GM19467 (cell line): ENCODE data around the gene ZBTB9.

Experiments used
- ATAC-seq: cut with Tn5 transposase; IDR thresholded peaks from one replicate; pipeline ENCODE4 v1.9.1; 2021; ENCODE audit warnings: mild to moderate bottlenecking, moderate library complexity; ENCODE audit not compliant: unreplicated experiment

Gene ZBTB9

DNA sequence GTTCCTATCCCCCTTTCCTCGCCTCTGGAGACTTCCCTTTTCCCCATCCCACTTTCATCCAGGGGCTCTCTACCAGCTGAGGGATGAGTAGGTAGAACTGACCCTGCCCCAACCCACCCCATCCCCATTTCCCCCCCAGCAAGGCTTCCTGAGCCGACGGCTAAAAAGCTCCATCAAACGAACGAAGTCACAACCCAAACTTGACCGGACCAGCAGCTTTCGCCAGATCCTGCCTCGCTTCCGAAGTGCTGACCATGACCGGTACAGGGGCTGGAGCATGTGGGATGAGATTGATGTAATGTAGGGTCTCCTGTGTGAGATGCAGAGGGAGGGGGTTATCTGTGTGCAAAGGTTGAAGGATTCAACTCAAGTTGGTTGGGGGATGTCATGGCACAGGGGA lies 21.8 kb upstream of the ZBTB9 start:
- no peak for ATAC-seq

DNA sequence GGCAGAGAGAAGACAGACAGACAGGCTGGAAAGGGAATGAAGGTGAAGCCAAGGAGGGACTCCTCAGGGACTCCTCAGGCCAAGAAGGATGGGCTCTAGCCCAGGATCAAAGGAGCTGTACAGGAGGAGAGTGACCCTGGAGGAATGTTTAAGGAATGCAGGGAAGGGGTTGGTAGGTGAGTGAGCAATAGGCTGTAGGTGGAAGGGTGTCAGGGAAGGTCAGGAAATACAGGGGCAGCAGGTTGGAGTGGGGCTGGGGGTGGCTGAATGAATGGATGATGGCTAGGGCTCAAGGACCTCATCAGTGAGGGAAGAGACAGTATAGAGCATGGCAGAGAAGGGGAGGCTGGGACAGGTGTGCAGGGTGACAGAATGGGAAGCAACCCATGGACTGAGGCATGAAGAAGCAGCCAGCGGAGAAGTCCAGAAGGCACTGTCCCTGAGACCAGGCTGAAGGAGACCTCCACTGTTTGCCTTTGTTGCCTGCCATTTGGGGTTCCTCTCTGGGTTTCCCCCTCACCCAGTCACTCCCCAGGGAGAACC lies 21.3 kb upstream of the ZBTB9 start:
- no peak for ATAC-seq

DNA sequence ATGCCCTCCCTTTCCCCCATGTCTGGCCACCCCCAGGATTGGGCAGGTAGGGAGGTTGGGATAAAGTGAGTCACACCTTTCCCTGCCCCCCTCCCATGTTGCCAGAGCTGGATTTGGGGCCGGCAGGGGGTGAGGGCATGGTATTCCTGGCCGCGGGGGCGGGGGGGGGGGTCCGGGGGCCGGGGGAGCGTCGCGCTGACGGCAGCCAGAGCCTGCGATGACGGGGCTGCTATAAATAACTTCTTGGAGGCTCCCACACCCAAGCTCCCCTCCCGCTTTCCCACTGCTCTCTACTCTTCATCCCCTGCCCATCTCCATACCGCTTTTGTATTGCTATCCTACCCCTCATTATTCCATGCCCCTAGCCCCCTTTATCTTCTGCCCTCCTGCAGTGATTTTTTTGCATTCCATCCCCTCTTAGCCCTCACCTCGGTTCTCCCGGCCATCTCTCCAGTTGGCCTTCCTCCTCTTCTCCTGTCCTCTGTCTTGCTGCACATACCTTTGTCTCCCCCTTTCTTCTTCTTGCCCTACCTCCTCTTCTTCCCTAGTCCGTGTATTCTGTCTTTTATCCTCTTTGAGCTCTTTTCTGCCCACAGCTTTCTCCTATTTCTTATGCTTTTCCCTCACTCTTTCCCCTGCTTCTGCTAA lies 20.7 kb upstream of the ZBTB9 start:
- ATAC-seq = no peak

DNA sequence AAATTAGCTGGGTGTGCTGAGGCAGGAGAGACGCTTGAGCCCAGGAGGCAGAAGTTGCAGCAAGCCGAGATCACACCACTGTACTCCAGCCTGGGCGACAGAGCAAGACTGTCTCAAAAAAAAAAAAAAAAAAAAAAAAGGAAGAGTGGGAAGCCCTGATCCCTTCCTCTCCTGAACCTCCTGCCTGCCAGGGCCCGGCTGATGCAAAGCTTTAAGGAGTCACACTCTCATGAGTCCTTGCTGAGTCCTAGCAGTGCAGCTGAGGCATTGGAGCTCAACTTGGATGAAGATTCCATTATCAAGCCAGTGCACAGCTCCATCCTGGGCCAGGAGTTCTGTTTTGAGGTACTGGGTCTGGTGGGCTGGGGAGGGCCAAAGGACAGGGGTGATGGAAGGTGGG lies 19.4 kb upstream of the ZBTB9 start:
- no peak for ATAC-seq

DNA sequence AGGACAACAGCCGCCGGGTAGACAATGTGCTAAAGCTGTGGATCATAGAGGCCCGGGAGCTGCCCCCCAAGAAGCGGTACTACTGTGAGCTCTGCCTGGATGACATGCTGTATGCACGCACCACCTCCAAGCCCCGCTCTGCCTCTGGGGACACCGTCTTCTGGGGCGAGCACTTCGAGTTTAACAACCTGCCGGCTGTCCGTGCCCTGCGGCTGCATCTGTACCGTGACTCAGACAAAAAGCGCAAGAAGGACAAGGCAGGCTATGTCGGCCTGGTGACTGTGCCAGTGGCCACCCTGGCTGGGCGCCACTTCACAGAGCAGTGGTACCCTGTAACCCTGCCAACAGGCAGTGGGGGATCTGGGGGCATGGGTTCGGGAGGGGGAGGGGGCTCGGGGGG lies 16.7 kb upstream of the ZBTB9 start:
- ATAC-seq = no peak

DNA sequence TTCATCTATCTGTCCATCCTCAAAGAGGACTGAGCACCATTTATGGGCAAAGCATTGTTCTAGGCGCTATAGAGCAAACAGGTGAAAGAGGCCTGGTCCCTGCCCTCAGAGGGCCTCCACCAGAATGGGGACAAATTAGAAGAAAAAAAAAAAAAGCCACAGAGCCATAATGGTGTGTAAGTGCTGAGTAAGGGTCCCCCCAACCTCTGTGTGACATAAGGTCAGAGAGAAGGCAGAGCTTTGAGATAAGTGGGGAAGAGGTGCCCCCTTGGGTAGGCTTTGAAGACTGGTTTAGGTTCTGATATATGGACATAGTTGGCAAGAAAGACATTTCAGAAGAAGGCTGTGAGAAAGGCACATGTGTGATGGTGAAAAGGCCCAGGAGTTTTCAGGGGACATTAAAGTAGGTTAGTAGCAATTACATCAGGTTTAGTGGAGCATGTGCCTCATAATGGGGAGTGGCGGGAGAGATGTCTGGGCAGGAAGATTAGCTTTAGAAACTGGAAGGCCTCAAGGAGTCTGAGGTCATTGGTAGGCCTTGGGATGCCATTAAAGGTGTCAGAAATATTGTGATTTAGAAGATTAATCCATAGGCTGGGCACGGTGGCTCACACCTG lies 15.3 kb upstream of the ZBTB9 start:
- no peak for ATAC-seq

DNA sequence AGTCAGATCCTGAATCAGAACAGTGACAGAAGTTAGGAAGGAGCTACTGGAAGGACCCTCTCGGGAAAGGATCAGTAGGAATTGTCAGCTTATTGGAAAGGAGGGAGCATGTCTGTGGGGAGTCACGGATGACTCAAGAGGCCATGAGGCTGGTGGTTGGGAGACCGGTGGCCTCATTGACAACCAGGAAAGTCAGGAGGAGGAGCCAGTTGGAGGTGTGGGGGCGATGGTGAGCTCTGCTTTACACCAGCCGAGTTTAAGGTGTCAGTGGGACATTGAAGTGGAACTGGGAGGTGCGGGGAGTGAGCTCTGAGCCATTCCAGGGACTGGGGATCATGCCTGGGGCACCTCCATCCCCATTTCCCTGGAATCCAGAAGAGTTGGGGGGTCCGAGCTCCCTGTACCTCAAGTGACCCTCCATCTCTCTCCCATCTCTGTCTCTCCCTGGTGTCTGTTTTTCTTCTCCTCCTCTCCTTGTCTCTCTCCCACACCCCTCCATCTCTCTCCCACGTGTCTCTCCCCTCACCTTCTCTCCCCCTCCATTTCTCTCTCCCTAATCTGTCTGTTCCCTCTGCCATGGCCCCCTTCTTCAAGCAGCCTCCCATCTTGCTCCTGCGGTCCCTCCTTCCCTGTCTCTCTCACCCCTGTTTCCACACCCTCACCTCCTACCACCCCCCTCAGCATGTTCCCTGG lies 14.3 kb upstream of the ZBTB9 start:
- ATAC-seq = no peak

DNA sequence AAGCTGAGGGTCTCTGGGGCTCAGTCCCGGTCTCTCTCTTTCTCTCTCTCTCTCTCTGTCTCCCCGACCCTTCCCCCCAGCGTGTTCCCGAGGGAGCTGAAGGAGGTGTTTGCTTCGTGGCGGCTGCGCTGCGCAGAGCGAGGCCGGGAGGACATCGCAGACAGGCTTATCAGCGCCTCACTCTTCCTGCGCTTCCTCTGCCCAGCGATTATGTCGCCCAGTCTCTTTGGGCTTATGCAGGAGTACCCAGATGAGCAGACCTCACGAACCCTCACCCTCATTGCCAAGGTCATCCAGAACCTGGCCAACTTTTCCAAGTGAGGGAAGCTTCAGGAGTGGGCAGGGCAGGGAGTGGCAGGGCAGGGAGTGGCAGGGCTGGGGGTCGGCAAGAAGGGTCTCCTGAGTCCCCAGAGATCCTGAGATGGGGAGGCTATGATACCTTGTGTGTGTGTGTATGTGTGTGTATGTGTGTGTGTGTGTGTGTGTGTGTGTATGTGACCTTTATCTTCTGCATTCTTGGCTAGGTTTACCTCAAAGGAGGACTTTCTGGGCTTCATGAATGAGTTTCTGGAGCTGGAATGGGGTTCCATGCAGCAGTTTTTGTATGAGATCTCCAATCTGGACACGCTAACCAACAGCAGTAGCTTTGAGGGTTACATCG lies 13.6 kb upstream of the ZBTB9 start:
- ATAC-seq = no peak

DNA sequence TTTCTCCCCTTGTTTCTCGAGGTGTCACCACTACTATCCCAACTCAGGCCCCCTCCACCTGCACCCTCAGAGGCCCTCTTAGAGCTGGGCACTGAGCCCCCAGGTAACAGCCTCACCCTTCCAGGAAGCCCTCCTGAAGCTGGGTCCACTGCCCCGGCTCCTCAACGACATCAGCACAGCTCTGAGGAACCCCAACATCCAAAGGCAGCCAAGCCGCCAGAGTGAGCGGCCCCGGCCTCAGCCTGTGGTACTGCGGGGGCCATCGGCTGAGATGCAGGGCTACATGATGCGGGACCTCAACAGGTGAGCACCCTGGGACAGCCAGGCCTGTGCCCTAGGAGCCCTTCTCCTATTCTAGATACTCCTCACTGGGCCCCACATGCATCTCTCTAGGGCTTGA lies 12.9 kb upstream of the ZBTB9 start:
- ATAC-seq = no peak

DNA sequence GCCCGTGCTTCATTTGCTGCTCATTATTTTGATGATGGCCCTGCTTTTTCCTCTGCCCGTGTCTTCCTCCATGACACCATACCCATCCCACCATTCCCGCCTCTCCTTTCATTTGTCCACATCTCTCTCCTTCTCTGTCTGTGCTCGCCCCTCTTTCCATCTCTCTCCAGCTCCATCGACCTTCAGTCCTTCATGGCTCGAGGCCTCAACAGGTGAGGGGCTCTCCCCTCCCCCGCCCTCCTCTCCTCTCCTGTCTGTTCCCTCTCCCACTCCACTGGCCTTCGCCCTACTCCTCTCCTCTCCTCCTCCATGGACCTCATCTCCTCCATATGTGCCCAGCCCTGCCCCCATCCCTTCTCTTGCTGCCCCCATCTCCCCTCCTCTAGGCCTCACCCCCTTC lies 12.1 kb upstream of the ZBTB9 start:
- no peak for ATAC-seq

DNA sequence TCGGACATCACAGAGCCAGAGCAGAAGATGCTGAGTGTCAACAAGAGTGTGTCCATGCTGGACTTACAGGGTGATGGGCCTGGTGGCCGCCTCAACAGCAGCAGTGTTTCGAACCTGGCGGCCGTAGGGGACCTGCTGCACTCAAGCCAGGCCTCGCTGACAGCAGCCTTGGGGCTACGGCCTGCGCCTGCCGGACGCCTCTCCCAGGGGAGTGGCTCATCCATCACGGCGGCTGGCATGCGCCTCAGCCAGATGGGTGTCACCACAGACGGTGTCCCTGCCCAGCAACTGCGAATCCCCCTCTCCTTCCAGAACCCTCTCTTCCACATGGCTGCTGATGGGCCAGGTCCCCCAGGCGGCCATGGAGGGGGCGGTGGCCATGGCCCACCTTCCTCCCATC lies 11.4 kb upstream of the ZBTB9 start:
- no peak for ATAC-seq

DNA sequence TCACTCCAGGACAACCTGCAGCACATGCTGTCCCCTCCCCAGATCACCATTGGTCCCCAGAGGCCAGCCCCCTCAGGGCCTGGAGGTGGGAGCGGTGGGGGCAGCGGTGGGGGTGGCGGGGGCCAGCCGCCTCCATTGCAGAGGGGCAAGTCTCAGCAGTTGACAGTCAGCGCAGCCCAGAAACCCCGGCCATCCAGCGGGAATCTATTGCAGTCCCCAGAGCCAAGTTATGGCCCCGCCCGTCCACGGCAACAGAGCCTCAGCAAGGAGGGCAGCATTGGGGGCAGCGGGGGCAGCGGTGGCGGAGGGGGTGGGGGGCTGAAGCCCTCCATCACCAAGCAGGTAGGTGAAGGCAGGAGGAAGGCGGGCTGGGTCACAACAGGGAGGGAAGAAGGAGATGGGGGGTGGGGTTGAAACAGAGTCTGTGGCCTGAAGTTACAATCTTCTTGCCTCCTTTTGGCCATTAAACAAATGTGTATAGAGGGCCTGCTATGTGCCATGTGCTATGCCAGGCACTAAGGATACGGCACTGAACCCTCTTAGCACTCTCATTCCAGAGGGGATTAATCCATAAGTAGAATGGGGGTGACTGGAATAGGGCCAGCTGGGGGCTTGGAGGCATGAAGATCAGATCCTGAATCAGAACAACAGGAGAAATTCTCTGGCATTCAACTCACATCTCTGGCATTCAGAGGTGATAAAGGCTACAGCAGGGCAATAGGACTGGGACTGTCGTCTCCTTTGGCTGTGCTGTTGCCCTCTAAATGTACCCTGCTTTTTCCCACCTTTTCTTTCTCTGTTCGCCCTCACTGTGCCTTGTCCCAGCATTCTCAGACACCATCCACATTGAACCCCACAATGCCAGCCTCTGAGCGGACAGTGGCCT lies 10.5 kb upstream of the ZBTB9 start:
- ATAC-seq = no peak

DNA sequence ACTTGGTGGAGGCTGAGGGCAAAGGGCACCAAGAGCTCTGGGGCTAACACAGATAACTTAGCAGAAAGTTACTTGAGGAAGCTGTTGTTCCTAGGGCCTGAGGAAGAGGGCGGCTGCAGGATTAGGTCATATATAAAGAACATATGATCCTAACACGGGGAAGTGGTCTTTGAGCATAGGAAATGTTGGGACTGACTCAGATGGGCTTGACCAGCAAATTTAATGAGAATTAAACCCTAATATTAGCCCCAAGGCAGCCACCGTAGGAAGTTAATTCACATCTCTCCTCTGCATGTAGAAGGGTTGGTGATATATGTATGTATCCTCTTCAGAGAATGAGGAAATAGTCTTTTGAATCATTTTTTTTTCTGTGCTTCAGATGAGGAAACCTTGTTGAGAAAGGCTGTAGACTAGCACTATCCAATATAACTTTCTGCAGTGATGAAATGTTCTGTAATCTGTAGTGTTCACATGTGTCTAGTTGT lies 9.2 kb upstream of the ZBTB9 start:
- ATAC-seq = no peak

DNA sequence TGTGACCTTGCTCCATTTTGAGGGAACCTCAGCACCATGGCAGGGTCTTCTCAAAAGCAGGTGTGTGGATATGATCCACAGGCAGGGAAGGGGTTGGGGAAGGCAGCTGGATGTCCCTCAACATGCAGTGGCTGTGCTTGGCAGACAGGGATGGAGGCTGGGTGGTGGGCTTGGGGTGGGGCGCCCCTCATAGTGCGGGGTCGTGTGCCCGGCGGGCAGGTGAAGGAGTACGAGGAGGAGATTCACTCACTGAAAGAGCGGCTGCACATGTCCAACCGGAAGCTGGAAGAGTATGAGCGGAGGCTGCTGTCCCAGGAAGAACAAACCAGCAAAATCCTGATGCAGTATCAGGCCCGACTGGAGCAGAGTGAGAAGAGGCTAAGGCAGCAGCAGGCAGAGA lies 8.0 kb upstream of the ZBTB9 start:
- ATAC-seq = no peak

DNA sequence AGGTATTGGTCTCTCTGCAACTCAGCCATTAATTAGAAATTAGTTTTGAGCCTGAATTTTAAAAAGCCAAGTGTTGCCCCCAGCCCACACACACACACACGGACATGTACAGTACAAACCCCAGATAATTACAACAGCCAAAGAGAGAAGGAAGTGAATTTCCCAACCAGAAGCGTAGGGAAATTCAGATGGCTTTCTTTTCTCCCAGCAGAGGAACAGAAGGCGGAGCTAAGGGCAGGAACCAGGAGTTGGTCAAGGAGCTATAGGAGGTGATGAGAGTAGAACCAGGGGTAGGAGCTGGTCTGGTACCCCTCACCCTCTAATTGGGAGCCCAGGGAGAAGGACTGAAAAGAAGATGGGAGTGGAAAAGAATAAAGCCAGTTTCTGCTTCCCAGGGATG lies 3.9 kb upstream of the ZBTB9 start:
- no peak for ATAC-seq

DNA sequence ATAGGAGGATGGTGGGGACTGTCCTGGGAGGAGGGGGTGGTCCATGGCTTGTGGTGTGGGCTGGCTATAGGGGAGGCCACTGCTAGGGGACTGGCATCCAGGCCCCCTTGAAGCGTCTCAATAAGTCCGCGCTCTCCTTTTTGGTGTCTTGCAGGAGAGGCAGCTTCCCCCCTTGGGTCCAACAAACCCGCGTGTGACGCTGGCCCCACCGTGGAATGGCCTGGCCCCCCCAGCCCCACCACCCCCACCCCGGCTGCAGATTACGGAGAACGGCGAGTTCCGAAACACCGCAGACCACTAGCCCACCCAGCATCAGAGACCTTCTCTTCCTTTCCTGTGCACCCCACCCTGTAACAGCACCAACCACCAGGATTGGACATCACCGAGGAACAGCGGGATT lies 2.8 kb upstream of the ZBTB9 start:
- ATAC-seq = no peak

DNA sequence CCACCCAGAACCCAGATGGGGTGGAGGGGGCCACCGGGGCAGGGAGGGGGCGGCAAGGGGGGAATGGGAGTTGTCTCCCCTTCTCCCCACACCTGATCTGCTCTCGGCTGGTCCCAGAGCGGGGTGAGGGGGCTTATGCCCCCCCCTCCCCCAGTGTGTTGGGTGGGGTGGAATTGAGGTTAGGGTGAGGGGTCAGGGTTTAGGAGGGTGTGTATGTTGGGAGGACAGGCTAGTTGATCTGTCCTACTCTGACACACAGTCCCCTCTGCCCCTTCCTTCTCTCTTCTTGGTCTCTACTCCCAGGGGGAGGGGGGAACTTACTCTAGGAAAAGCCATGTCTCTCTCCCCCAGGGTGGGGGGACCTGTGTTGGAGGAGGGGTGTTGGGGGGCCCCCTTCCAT lies 1.9 kb upstream of the ZBTB9 start:
- ATAC-seq = no peak

DNA sequence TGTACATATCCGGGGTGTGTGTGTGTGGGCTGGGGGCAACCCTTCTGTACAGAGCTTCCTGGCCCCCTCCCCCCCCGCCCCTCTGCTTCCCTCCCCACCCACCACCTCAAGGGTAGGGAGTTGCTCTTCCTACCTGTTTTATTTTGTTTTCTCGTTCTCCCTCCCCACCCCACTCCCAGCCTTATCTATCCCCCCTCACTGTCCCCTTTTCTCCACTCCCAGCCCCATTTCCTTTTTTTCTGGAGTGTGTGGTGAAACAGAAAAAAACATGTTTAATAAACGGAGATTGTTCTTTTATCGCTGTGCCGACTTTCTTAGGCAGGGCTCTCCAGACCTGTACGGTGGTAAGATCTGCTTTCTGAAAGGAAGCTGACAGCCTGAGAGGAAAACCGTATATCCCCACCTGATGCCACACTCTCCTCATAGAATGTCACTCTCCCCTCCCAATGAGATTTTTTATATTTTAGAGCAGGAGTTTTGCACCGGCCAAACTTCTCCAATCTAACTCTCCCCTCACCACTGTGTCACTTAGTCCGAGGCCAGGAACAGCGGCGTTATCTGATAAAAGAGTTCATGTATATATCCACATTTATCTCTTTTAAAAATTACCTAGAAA lies 875 bp upstream of the ZBTB9 start:
- no peak for ATAC-seq

DNA sequence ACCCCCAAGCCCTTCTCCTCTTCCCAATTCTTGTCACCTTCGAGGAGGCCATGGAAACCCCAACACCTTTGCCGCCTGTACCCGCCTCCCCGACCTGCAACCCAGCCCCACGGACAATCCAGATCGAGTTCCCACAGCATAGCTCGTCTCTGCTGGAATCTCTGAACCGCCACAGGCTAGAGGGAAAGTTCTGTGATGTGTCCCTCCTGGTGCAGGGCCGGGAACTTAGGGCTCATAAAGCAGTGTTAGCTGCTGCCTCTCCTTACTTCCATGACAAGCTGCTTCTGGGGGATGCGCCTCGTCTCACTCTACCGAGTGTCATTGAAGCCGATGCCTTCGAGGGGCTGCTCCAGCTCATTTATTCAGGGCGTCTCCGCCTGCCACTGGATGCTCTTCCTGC lies 675 bp downstream of the ZBTB9 start:
- no peak for ATAC-seq

DNA sequence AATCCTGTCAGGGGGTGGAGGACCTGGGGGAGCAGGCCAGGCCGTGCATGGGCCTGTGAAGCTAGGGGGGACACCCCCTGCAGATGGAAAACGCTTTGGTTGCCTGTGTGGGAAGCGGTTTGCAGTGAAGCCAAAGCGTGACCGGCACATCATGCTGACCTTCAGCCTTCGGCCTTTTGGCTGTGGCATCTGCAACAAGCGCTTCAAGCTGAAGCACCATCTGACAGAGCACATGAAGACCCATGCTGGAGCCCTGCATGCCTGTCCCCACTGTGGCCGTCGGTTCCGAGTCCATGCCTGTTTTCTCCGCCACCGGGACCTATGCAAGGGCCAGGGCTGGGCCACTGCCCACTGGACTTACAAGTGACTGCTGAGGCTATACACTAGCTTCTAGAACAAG lies 1.8 kb downstream of the ZBTB9 start:
- no peak for ATAC-seq
